ENCODE measurements around the gene CAPZB. TPM values are rescaled to one million over a fixed set of nuclear protein-coding genes. Genes with fewer than 3 reads are reported as not detected.

The CAPZB gene
- total RNA-seq, 1 experiment from 2014 or later, result 201 TPM

- DNase-seq, result no peak
- Histone ChIP-seq H3K4me3 (ENCODE audit: insufficient read depth, low read depth, low read length) (no peak overlapping the region), H3K27me3 (ENCODE audit: control insufficient read depth, insufficient read depth, low read length) (no peaks in the 10 kb centered on the region), H3K36me3 (replicated peaks; ENCODE audit: control insufficient read depth, insufficient read depth, low read length) (peaks cover 14% of the 10 kb centered on the region)
These were observed 141.6 kb downstream of the CAPZB start for GRCh38 chr1:19343617-19344350.

- no peaks in the 10 kb centered on the region for H3K27me3 ChIP-seq (ENCODE audit: control insufficient read depth, insufficient read depth, low read length)
- no peak overlapping the region for H3K4me3 ChIP-seq (ENCODE audit: insufficient read depth, low read depth, low read length)
- H3K36me3 ChIP-seq (replicated peaks; ENCODE audit: control insufficient read depth, insufficient read depth, low read length), result peaks cover 14% of the 10 kb centered on the region
- DNase-seq, result no peak
These were observed 142.3 kb downstream of the CAPZB start for GRCh38 chr1:19342894-19343616.

GRCh38 chr1:19342062-19342750, 143.1 kb downstream of the CAPZB start:
- DNase-seq, result no peak
- Histone ChIP-seq H3K27me3 (ENCODE audit: control insufficient read depth, insufficient read depth, low read length) (no peaks in the 10 kb centered on the region), H3K36me3 (replicated peaks; ENCODE audit: control insufficient read depth, insufficient read depth, low read length) (peaks cover 14% of the 10 kb centered on the region), H3K4me3 (ENCODE audit: insufficient read depth, low read depth, low read length) (no peak overlapping the region)

- peaks cover 14% of the 10 kb centered on the region for H3K36me3 ChIP-seq (replicated peaks; ENCODE audit: control insufficient read depth, insufficient read depth, low read length)
- H3K4me3 ChIP-seq (ENCODE audit: insufficient read depth, low read depth, low read length), result no peak overlapping the region
- no peaks in the 10 kb centered on the region for H3K27me3 ChIP-seq (ENCODE audit: control insufficient read depth, insufficient read depth, low read length)
- DNase-seq, result peak; percentile 97
These were observed 143.9 kb downstream of the CAPZB start for GRCh38 chr1:19341201-19342061.

GRCh38 chr1:19340387-19340937, 144.9 kb downstream of the CAPZB start:
- no peak for DNase-seq
- H3K27me3 ChIP-seq (ENCODE audit: control insufficient read depth, insufficient read depth, low read length), result no peaks in the 10 kb centered on the region
- H3K4me3 ChIP-seq (ENCODE audit: insufficient read depth, low read depth, low read length), result no peak overlapping the region
- peaks cover 14% of the 10 kb centered on the region for H3K36me3 ChIP-seq (replicated peaks; ENCODE audit: control insufficient read depth, insufficient read depth, low read length)

GRCh38 chr1:19339214-19339861, 146.0 kb downstream of the CAPZB start:
- Histone ChIP-seq H3K36me3 (replicated peaks; ENCODE audit: control insufficient read depth, insufficient read depth, low read length) (peaks cover 9% of the 10 kb centered on the region), H3K27me3 (ENCODE audit: control insufficient read depth, insufficient read depth, low read length) (no peaks in the 10 kb centered on the region), H3K4me3 (ENCODE audit: insufficient read depth, low read depth, low read length) (no peak overlapping the region)
- peak; percentile 79 for DNase-seq

- H3K36me3 ChIP-seq (replicated peaks; ENCODE audit: control insufficient read depth, insufficient read depth, low read length), result peaks cover 5% of the 10 kb centered on the region
- H3K4me3 ChIP-seq (ENCODE audit: insufficient read depth, low read depth, low read length), result peak overlapping the region; percentile 14
- DNase-seq, result peak; percentile 93
- H3K27me3 ChIP-seq (ENCODE audit: control insufficient read depth, insufficient read depth, low read length), result no peaks in the 10 kb centered on the region
These were observed 147.0 kb downstream of the CAPZB start for GRCh38 chr1:19338323-19338762.

GRCh38 chr1:19337289-19337688, 148.1 kb downstream of the CAPZB start:
- no peak for DNase-seq
- Histone ChIP-seq H3K27me3 (ENCODE audit: control insufficient read depth, insufficient read depth, low read length) (no peaks in the 10 kb centered on the region), H3K4me3 (ENCODE audit: insufficient read depth, low read depth, low read length) (no peak overlapping the region)

GRCh38 chr1:19336543-19336942, 148.8 kb downstream of the CAPZB start:
- Histone ChIP-seq H3K27me3 (ENCODE audit: control insufficient read depth, insufficient read depth, low read length) (no peaks in the 10 kb centered on the region), H3K4me3 (ENCODE audit: insufficient read depth, low read depth, low read length) (no peak overlapping the region)
- no peak for DNase-seq

More at GRCh38 chr1:19337289-19337688, 148.1 kb downstream of the CAPZB start:
- peaks cover 5% of the 10 kb centered on the region for H3K36me3 ChIP-seq (replicated peaks; ENCODE audit: control insufficient read depth, insufficient read depth, low read length)

GRCh38 chr1:19333587-19334354, 151.6 kb downstream of the CAPZB start:
- no peaks in the 10 kb centered on the region for H3K36me3 ChIP-seq (replicated peaks; ENCODE audit: control insufficient read depth, insufficient read depth, low read length)
- no peak for DNase-seq
- no peaks in the 10 kb centered on the region for H3K27me3 ChIP-seq (ENCODE audit: control insufficient read depth, insufficient read depth, low read length)
- no peak overlapping the region for H3K4me3 ChIP-seq (ENCODE audit: insufficient read depth, low read depth, low read length)

More at GRCh38 chr1:19336543-19336942, 148.8 kb downstream of the CAPZB start:
- peaks cover 5% of the 10 kb centered on the region for H3K36me3 ChIP-seq (replicated peaks; ENCODE audit: control insufficient read depth, insufficient read depth, low read length)

- peaks cover 1% of the 10 kb centered on the region; the same call in 1 of the 2 replicates for H3K36me3 ChIP-seq (replicated peaks; ENCODE audit: control insufficient read depth, insufficient read depth, low read length)
- no peak for DNase-seq
- H3K27me3 ChIP-seq (ENCODE audit: control insufficient read depth, insufficient read depth, low read length), result no peaks in the 10 kb centered on the region
- no peak overlapping the region for H3K4me3 ChIP-seq (ENCODE audit: insufficient read depth, low read depth, low read length)
These were observed 152.5 kb downstream of the CAPZB start for GRCh38 chr1:19332832-19333231.

- Histone ChIP-seq H3K36me3 (replicated peaks; ENCODE audit: control insufficient read depth, insufficient read depth, low read length) (peaks cover 6% of the 10 kb centered on the region), H3K27me3 (ENCODE audit: control insufficient read depth, insufficient read depth, low read length) (no peaks in the 10 kb centered on the region)
- DNase-seq, result no peak
These were observed 154.0 kb downstream of the CAPZB start for GRCh38 chr1:19331262-19331878.

More at GRCh38 chr1:19331262-19331878, 154.0 kb downstream of the CAPZB start:
- H3K4me3 ChIP-seq (ENCODE audit: insufficient read depth, low read depth, low read length), result no peak overlapping the region
